AG04450 (cell line): ENCODE results near the gene SPINT3. TPM values are rescaled to one million over a fixed set of nuclear protein-coding genes. Genes with fewer than 3 reads are reported as not detected.

Source experiments
- CTCF ChIA-PET: fragments of 300-600, 350-600 bp; formaldehyde crosslinking; extraction: SDS; loops from one replicate; lab custom pipeline; 2022; ENCODE audit warnings: antibody characterized with exemption, inconsistent platforms; lab: Charles Lee
- POLR2A ChIA-PET: fragments of 350-600 bp; formaldehyde crosslinking; extraction: SDS; loops from one replicate; lab custom pipeline; 2021; ENCODE audit warnings: antibody characterized with exemption, inconsistent platforms; lab: Yijun Ruan, JAX
- DNase-seq: peaks from one replicate; pipeline ENCODE4 v3.0.0-alpha.2; 2011; ENCODE audit warnings: low read depth, low spot score
- H3K27ac ChIP-seq: one replicate; pipeline ENCODE4 v1.5.1; 2012; ENCODE audit warnings: low read depth, low read length, control low read depth
- H3K27me3 ChIP-seq: one replicate; pipeline ENCODE4 v1.6.0; 2012; ENCODE audit warnings: low read length; ENCODE audit not compliant: control insufficient read depth, insufficient read depth
- H3K4me3 ChIP-seq: 2 replicates; pipeline ENCODE4 v1.5.1; 2011; ENCODE audit warnings: mild to moderate bottlenecking, low read depth, low read length, control low read depth
- H3K9me3 ChIP-seq: 2 replicates; pipeline ENCODE4 v1.5.1; 2012; ENCODE audit warnings: low read length; ENCODE audit not compliant: control insufficient read depth, insufficient read depth
- CTCF ChIP-seq: IDR thresholded peaks from 2 replicates; pipeline ENCODE4 v1.5.1; 2011; ENCODE audit warnings: low read depth, low read length, control low read depth, inconsistent platforms
- polyA plus RNA-seq: library from polyadenylated mRNA; depleted of rRNA; stranded (reverse); fragments of >200 nt; gene quantifications from 2 replicates; pipeline ENCODE4 v1.2.3, GENCODE V29; 2011; rRNA removed
- small RNA-seq: library from RNA; depleted of rRNA; stranded (forward); fragments of <200 nt; gene quantifications from one replicate; pipeline ENCODE3, GENCODE V24; 2012; ENCODE audit warnings: low read depth; ENCODE audit not compliant: insufficient read length

The SPINT3 gene
- polyA plus RNA-seq, 1 experiment, result not detected

- Histone ChIP-seq H3K4me3 (no peak overlapping the region), H3K27me3 (peaks cover 18% of the 10 kb centered on the region), H3K27ac (no peak overlapping the region), H3K9me3 (no peaks in the 10 kb centered on the region)
- CTCF ChIA-PET, result interaction anchor here (1.0 to 4.9 kb wide), 4 partner anchors 14 to 307 kb away, joined by 3 to 15 read pairs (median 6); no protein-coding TSS in a partner anchor
- POLR2A ChIA-PET, result no interaction called here
- no peak for DNase-seq
- TF ChIP-seq CTCF, result no peak
These were observed 51.7 kb downstream of the SPINT3 start for GRCh38 chr20:45463709-45464108.

GRCh38 chr20:45462711-45463509 is 52.5 kb downstream of the SPINT3 start:
- ChIA-PET CTCF (interaction anchor here (0.9 to 4.9 kb wide), 4 partner anchors 13 to 151 kb away, joined by 3 to 15 read pairs (median 4); no protein-coding TSS in a partner anchor), POLR2A (no interaction called here)
- Histone ChIP-seq H3K27ac (no peak overlapping the region), H3K9me3 (no peaks in the 10 kb centered on the region), H3K27me3 (peaks cover 12% of the 10 kb centered on the region), H3K4me3 (no peak overlapping the region)
- DNase-seq, result no peak
- no peak for TF ChIP-seq CTCF

Small RNA genes within 50 kb of the gene (small RNA-seq; reads per million reads assigned to genes)
- not detected for gene AL031663.1
- not detected for gene HSPD1P21
- gene RNA5SP485, result not detected

Other genes starting within 250 kb of the SPINT3 start
- not detected in 2 replicates for gene RBPJL, start 208.8 kb downstream of the SPINT3 start, polyA plus RNA-seq
- gene MATN4, start 207.3 kb downstream of the SPINT3 start, polyA plus RNA-seq, result 0.04 TPM in 1 of 2 replicates, not detected in the other
- gene SDC4, start 167.2 kb downstream of the SPINT3 start, polyA plus RNA-seq, result 177 and 204 TPM in 2 replicates
- 25.1 and 33.4 TPM in 2 replicates for gene SYS1, start 152.5 kb downstream of the SPINT3 start, polyA plus RNA-seq
- gene TP53TG5, start 137.3 kb downstream of the SPINT3 start, polyA plus RNA-seq, result not detected in 2 replicates
- 12.8 and 13.8 TPM in 2 replicates for gene DBNDD2, start 107.3 kb downstream of the SPINT3 start, polyA plus RNA-seq
- gene PIGT, start 99.5 kb downstream of the SPINT3 start, polyA plus RNA-seq, result 114 and 140 TPM in 2 replicates
- gene WFDC2, start 45.9 kb downstream of the SPINT3 start, polyA plus RNA-seq, result not detected in 2 replicates
- gene WFDC6, start 23.9 kb upstream of the SPINT3 start, polyA plus RNA-seq, result not detected in 2 replicates
- not detected in 2 replicates for gene EPPIN, start 31.8 kb upstream of the SPINT3 start, polyA plus RNA-seq
- not detected in 2 replicates for gene WFDC8, start 63.7 kb upstream of the SPINT3 start, polyA plus RNA-seq
- gene WFDC10A, start 114.1 kb upstream of the SPINT3 start, polyA plus RNA-seq, result not detected in 2 replicates
- gene WFDC9, start 115.7 kb upstream of the SPINT3 start, polyA plus RNA-seq, result not detected in 2 replicates
- gene WFDC11, start 154.6 kb upstream of the SPINT3 start, polyA plus RNA-seq, result not detected in 2 replicates
- not detected in 2 replicates for gene WFDC13, start 186.4 kb upstream of the SPINT3 start, polyA plus RNA-seq
- gene WFDC10B, start 189.4 kb upstream of the SPINT3 start, polyA plus RNA-seq, result 0.29 TPM in 1 of 2 replicates, not detected in the other
- not detected in 2 replicates for gene SPINT4, start 206.7 kb upstream of the SPINT3 start, polyA plus RNA-seq